Neural cell (in vitro differentiated cells): ENCODE measurements around the gene ZWILCH. TPM values are rescaled to one million over a fixed set of nuclear protein-coding genes. Genes with fewer than 3 reads are reported as not detected.

Source experiments
- H2AFZ ChIP-seq: fragments of 200-600, 300-800 bp; sonication (generic), shearing (Covaris generic); 2 replicates; pipeline ENCODE4 v1.6.0; 2014; ENCODE audit warnings: low read depth, mild to moderate bottlenecking, antibody characterized with exemption, low read length, moderate library complexity
- H3F3A ChIP-seq: fragments of 200-600 bp; shearing (Covaris generic); 2 replicates; pipeline ENCODE4 v1.6.1; 2016; ENCODE audit warnings: mild to moderate bottlenecking, moderate library complexity, mixed read lengths, antibody characterized with exemption, low read length; ENCODE audit not compliant: insufficient read depth, poor library complexity, severe bottlenecking
- H3K27ac ChIP-seq: fragments of 200-600, 300-800 bp; sonication (generic), shearing (Covaris generic); 2 replicates; pipeline ENCODE4 v1.5.1; 2014; ENCODE audit warnings: mild to moderate bottlenecking, low read length, moderate library complexity
- H3K27me3 ChIP-seq: fragments of 300-800, 200-600 bp; sonication (generic), shearing (Covaris generic); 2 replicates; pipeline ENCODE4 v1.6.0; 2014; ENCODE audit warnings: mild to moderate bottlenecking, low read depth, low read length, moderate library complexity; ENCODE audit not compliant: insufficient read depth
- H3K36me3 ChIP-seq: fragments of 300-800, 200-600 bp; sonication (generic), shearing (Covaris generic); 2 replicates; pipeline ENCODE4 v1.5.1; 2014; ENCODE audit warnings: mild to moderate bottlenecking, antibody characterized with exemption, low read length, moderate library complexity; ENCODE audit not compliant: insufficient read depth
- H3K4me2 ChIP-seq: fragments of 300-800, 200-600 bp; sonication (generic), shearing (Covaris generic); 2 replicates; pipeline ENCODE4 v1.6.0; 2014; ENCODE audit warnings: mild to moderate bottlenecking, low read length
- H3K4me3 ChIP-seq: fragments of 300-800, 200-600 bp; sonication (generic), shearing (Covaris generic); 2 replicates; pipeline ENCODE4 v1.5.1; 2014; ENCODE audit warnings: mild to moderate bottlenecking, low read length, moderate library complexity
- H3K79me2 ChIP-seq: fragments of 200-600 bp; shearing (Covaris generic); replicated peaks from 2 replicates; pipeline ENCODE4 v1.6.0; 2014; ENCODE audit warnings: mild to moderate bottlenecking, low read length, moderate library complexity; ENCODE audit not compliant: insufficient read depth
- H3K9ac ChIP-seq: fragments of 300-800, 200-600 bp; sonication (generic), shearing (Covaris generic); 2 replicates; pipeline ENCODE4 v1.6.1; 2016; ENCODE audit warnings: mild to moderate bottlenecking, low read length, mixed read lengths
- H3K9me2 ChIP-seq: fragments of 200-600 bp; shearing (Covaris generic); 2 replicates; pipeline ENCODE4 v1.6.1; 2016; ENCODE audit warnings: mild to moderate bottlenecking, low read length, mixed read lengths; ENCODE audit not compliant: insufficient read depth
- H3K9me3 ChIP-seq: fragments of 200-600, 300-800 bp; sonication (generic), shearing (Covaris generic); 2 replicates; pipeline ENCODE4 v1.6.1; 2016; ENCODE audit warnings: mild to moderate bottlenecking, mixed run types, low read length, moderate library complexity, mixed read lengths
- H4K20me1 ChIP-seq: fragments of 200-600 bp; shearing (Covaris generic); 2 replicates; pipeline ENCODE4 v1.6.1; 2016; ENCODE audit warnings: mild to moderate bottlenecking, mixed run types; ENCODE audit not compliant: insufficient read depth
- EP300 ChIP-seq: fragments of 450-650 bp; conservative IDR thresholded peaks from 2 replicates; pipeline ENCODE4 v1.6.1; 2014; ENCODE audit warnings: antibody characterized with exemption, mild to moderate bottlenecking, moderate library complexity; ENCODE audit not compliant: poor library complexity, severe bottlenecking
- EZH2 ChIP-seq: fragments of 200-600, 300-800 bp; shearing (Covaris generic), sonication (generic); IDR thresholded peaks from 2 replicates; pipeline ENCODE4 v1.6.1; 2014; ENCODE audit warnings: antibody characterized with exemption, low read length, borderline replicate concordance, mild to moderate bottlenecking; ENCODE audit not compliant: insufficient read depth, poor library complexity, severe bottlenecking
- MXI1 ChIP-seq: fragments of 450-650 bp; conservative IDR thresholded peaks from 2 replicates; pipeline ENCODE4 v1.6.1; 2014; ENCODE audit warnings: antibody characterized with exemption, mild to moderate bottlenecking; ENCODE audit not compliant: poor library complexity, severe bottlenecking
- POLR2AphosphoS5 ChIP-seq: IDR thresholded peaks from 2 replicates; pipeline ENCODE4 v1.6.1; 2012
- RAD21 ChIP-seq: fragments of 450-650 bp; conservative IDR thresholded peaks from 2 replicates; pipeline ENCODE4 v1.6.1; 2014; ENCODE audit warnings: antibody characterized with exemption, mild to moderate bottlenecking, moderate library complexity
- SMC3 ChIP-seq: fragments of 450-650 bp; conservative IDR thresholded peaks from 2 replicates; pipeline ENCODE4 v1.6.1; 2014; ENCODE audit warnings: antibody characterized with exemption, mild to moderate bottlenecking, moderate library complexity; ENCODE audit not compliant: poor library complexity
- TAF1 ChIP-seq: IDR thresholded peaks from 2 replicates; pipeline ENCODE4 v1.6.1; 2012; ENCODE audit warnings: low read depth
- polyA plus RNA-seq: library from polyadenylated mRNA; depleted of rRNA; stranded (reverse); fragments of >200 nt; gene quantifications from 2 replicates; pipeline ENCODE4 v1.2.3, GENCODE V29; 2014
- TF ChIP-seq, protein P1 (sequence below): fragments of 450-650 bp; IDR thresholded peaks from 2 replicates; pipeline ENCODE4 v1.5.1; 2014; ENCODE audit warnings: antibody characterized with exemption, mild to moderate bottlenecking, moderate library complexity; ENCODE audit not compliant: poor library complexity, severe bottlenecking
- TF ChIP-seq, protein P2 (sequence below): IDR thresholded peaks from 2 replicates; pipeline ENCODE4 v1.6.1; 2012; ENCODE audit warnings: borderline replicate concordance

Gene ZWILCH
- polyA plus RNA-seq, 1 donor from 2014 or later, result 63.1 TPM

DNA sequence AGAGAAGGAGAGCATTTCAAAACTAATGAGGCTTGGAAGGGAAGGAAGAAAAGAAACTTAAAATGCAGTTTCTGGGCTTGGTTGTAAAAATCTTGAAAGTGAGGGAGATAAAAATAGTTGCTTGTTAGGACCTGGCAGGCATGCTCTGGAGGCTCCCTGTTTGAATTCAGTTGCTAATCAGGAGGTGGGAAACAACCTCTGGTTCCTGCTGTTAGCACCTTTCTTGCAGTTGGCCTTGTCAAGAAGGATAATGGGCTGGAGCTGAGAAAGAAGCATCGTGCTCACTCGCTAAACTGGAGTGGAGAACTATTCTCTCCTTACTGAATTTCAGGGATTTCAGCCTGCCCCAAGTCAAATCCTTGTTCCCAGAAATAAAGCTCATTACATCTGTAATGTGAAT is 31.0 kb upstream of the ZWILCH start:
- no peak overlapping the region for H3K4me3 ChIP-seq
- no peak overlapping the region for H3K27ac ChIP-seq
- H3K9me3 ChIP-seq, result no peaks in the 10 kb centered on the region
- H3K36me3 ChIP-seq, result no peaks in the 10 kb centered on the region
- no peaks in the 10 kb centered on the region for H3K9me2 ChIP-seq
- TF ChIP-seq, protein P1, sequence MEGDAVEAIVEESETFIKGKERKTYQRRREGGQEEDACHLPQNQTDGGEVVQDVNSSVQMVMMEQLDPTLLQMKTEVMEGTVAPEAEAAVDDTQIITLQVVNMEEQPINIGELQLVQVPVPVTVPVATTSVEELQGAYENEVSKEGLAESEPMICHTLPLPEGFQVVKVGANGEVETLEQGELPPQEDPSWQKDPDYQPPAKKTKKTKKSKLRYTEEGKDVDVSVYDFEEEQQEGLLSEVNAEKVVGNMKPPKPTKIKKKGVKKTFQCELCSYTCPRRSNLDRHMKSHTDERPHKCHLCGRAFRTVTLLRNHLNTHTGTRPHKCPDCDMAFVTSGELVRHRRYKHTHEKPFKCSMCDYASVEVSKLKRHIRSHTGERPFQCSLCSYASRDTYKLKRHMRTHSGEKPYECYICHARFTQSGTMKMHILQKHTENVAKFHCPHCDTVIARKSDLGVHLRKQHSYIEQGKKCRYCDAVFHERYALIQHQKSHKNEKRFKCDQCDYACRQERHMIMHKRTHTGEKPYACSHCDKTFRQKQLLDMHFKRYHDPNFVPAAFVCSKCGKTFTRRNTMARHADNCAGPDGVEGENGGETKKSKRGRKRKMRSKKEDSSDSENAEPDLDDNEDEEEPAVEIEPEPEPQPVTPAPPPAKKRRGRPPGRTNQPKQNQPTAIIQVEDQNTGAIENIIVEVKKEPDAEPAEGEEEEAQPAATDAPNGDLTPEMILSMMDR, result no peak
- TF ChIP-seq, protein P2, sequence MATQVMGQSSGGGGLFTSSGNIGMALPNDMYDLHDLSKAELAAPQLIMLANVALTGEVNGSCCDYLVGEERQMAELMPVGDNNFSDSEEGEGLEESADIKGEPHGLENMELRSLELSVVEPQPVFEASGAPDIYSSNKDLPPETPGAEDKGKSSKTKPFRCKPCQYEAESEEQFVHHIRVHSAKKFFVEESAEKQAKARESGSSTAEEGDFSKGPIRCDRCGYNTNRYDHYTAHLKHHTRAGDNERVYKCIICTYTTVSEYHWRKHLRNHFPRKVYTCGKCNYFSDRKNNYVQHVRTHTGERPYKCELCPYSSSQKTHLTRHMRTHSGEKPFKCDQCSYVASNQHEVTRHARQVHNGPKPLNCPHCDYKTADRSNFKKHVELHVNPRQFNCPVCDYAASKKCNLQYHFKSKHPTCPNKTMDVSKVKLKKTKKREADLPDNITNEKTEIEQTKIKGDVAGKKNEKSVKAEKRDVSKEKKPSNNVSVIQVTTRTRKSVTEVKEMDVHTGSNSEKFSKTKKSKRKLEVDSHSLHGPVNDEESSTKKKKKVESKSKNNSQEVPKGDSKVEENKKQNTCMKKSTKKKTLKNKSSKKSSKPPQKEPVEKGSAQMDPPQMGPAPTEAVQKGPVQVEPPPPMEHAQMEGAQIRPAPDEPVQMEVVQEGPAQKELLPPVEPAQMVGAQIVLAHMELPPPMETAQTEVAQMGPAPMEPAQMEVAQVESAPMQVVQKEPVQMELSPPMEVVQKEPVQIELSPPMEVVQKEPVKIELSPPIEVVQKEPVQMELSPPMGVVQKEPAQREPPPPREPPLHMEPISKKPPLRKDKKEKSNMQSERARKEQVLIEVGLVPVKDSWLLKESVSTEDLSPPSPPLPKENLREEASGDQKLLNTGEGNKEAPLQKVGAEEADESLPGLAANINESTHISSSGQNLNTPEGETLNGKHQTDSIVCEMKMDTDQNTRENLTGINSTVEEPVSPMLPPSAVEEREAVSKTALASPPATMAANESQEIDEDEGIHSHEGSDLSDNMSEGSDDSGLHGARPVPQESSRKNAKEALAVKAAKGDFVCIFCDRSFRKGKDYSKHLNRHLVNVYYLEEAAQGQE, result no peak
- no peak for TF ChIP-seq SMC3
- no peak for TF ChIP-seq POLR2AphosphoS5
- no peak for TF ChIP-seq EZH2
- no peak for TF ChIP-seq MXI1
- no peak for TF ChIP-seq RAD21
- no peak for TF ChIP-seq TAF1
- no peak for TF ChIP-seq EP300
- H3K4me2 ChIP-seq, result no peak overlapping the region
- no peaks in the 10 kb centered on the region for H3F3A ChIP-seq
- H2AFZ ChIP-seq, result no peak overlapping the region
- H3K27me3 ChIP-seq, result no peaks in the 10 kb centered on the region
- no peaks in the 10 kb centered on the region for H3K79me2 ChIP-seq
- H3K9ac ChIP-seq, result no peak overlapping the region
- H4K20me1 ChIP-seq, result no peaks in the 10 kb centered on the region

DNA sequence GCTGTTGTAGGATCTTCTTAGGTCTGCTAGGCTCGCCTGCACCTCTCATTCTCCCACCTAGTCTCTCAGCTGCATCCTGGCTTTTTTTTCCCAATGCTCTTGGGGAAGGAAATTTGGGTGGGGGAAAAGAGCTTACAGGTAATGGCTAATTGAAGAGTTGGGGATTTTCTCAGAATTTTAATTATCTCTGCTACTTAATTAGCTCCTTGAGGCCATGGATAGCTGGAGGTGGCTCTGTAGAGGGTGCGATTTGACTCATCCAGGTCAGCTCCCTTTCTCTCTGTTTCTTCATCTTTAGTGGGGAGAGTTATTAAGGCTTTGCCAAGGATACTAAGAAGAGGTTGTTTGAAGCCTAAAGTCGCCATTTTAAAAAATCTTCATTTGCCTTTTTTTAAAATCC is 30.2 kb upstream of the ZWILCH start:
- no peak overlapping the region for H3K4me2 ChIP-seq
- no peak overlapping the region for H3K9ac ChIP-seq
- no peaks in the 10 kb centered on the region for H3K36me3 ChIP-seq
- H3K27ac ChIP-seq, result no peak overlapping the region
- no peak overlapping the region for H2AFZ ChIP-seq
- H3K9me3 ChIP-seq, result no peaks in the 10 kb centered on the region
- H3K4me3 ChIP-seq, result no peak overlapping the region
- no peaks in the 10 kb centered on the region for H3K79me2 ChIP-seq
- no peaks in the 10 kb centered on the region for H3K27me3 ChIP-seq
- H4K20me1 ChIP-seq, result no peaks in the 10 kb centered on the region
- no peaks in the 10 kb centered on the region for H3K9me2 ChIP-seq
- no peaks in the 10 kb centered on the region for H3F3A ChIP-seq
- TF ChIP-seq EP300 (no peak), POLR2AphosphoS5 (no peak)
- TF ChIP-seq, protein P2, result no peak
